B cell (primary cell): Measurements from ENCODE around the gene CCDC34.

ENCODE experiments used
- CTCF ChIP-seq: fragments of 200-600 bp; IDR thresholded peaks from one replicate; pipeline ENCODE4 v1.8.0; 2022; ENCODE audit warnings: antibody characterized with exemption, mild to moderate bottlenecking
- EZH2 ChIP-seq: IDR thresholded peaks from 2 replicates; pipeline ENCODE4 v1.6.1; 2012; ENCODE audit warnings: borderline replicate concordance, low read depth, mild to moderate bottlenecking, moderate library complexity, low read length; ENCODE audit not compliant: insufficient read depth, poor library complexity, severe bottlenecking

GRCh38 chr11:27310707-27311106 lies 52.3 kb downstream of the CCDC34 start:
- no peak for TF ChIP-seq CTCF
- TF ChIP-seq EZH2, result no peak
